Bronchial epithelial cell (primary cell): ENCODE data around the gene CRTAC1. TPM values are rescaled to one million over a fixed set of nuclear protein-coding genes. Genes with fewer than 3 reads are reported as not detected.

ENCODE experiments used
- DNase-seq: peaks from one replicate; pipeline ENCODE4 v3.0.0-alpha.2; 2010; ENCODE audit warnings: low read depth
- FAIRE-seq: peaks from 2 replicates; lab custom pipeline; 2011; peaks lifted over from hg19 to GRCh38; lab: Jason Lieb, UNC
- H3K27me3 ChIP-seq: 2 replicates; pipeline ENCODE4 v1.5.1; 2011; ENCODE audit warnings: low read length; ENCODE audit not compliant: control insufficient read depth, insufficient read depth
- H3K36me3 ChIP-seq: 2 replicates; pipeline ENCODE4 v1.5.1; 2011; ENCODE audit warnings: low read length; ENCODE audit not compliant: control insufficient read depth, insufficient read depth
- H3K4me3 ChIP-seq: 2 replicates; pipeline ENCODE4 v1.5.1; 2011; ENCODE audit warnings: mild to moderate bottlenecking, low read depth, low read length, control low read depth
- CTCF ChIP-seq: IDR thresholded peaks from 2 replicates; pipeline ENCODE4 v1.5.1; 2011; ENCODE audit warnings: mild to moderate bottlenecking, moderate library complexity, low read length, control low read depth, inconsistent platforms; ENCODE audit not compliant: insufficient read depth, severe bottlenecking
- total RNA-seq: library from RNA; depleted of rRNA; stranded (reverse); fragments of >200 nt; gene quantifications from 2 replicates; pipeline ENCODE4 v1.2.1, GENCODE V29; 2014

CRTAC1 gene
- total RNA-seq, 1 donor from 2014 or later, result not detected

- no peak for TF ChIP-seq CTCF
- H3K4me3 ChIP-seq, result no peak overlapping the region
- no peaks in the 10 kb centered on the region for H3K36me3 ChIP-seq
- FAIRE-seq, result no peak
- no peak for DNase-seq
- H3K27me3 ChIP-seq, result peaks cover 2% of the 10 kb centered on the region
Observed at GRCh38 chr10:98047009-98047741, 16.8 kb upstream of the CRTAC1 start.

GRCh38 chr10:98045785-98046389, 15.5 kb upstream of the CRTAC1 start:
- Histone ChIP-seq H3K4me3 (no peak overlapping the region), H3K27me3 (peaks cover 4% of the 10 kb centered on the region), H3K36me3 (no peaks in the 10 kb centered on the region)
- DNase-seq (peak; percentile 63), FAIRE-seq (peak; percentile 13)
- peak; percentile 90 for TF ChIP-seq CTCF

GRCh38 chr10:98041352-98042043, 11.1 kb upstream of the CRTAC1 start:
- DNase-seq, result peak; percentile 53
- peak; percentile 83 for TF ChIP-seq CTCF
- no peaks in the 10 kb centered on the region for H3K36me3 ChIP-seq
- H3K27me3 ChIP-seq, result peaks cover 20% of the 10 kb centered on the region
- no peak overlapping the region for H3K4me3 ChIP-seq
- FAIRE-seq, result peak; percentile 83

GRCh38 chr10:98039690-98040381, 9.4 kb upstream of the CRTAC1 start:
- FAIRE-seq, result peak; percentile 13
- no peak for TF ChIP-seq CTCF

GRCh38 chr10:98038288-98038687, 7.9 kb upstream of the CRTAC1 start:
- Histone ChIP-seq H3K27me3 (peaks cover 24% of the 10 kb centered on the region), H3K36me3 (no peaks in the 10 kb centered on the region), H3K4me3 (no peak overlapping the region)
- DNase-seq (no peak), FAIRE-seq (no peak)
- TF ChIP-seq CTCF, result no peak

More at GRCh38 chr10:98039690-98040381, 9.4 kb upstream of the CRTAC1 start:
- Histone ChIP-seq H3K4me3 (no peak overlapping the region), H3K27me3 (peaks cover 20% of the 10 kb centered on the region), H3K36me3 (no peaks in the 10 kb centered on the region)
- no peak for DNase-seq
